ENCODE measurements around the gene TTLL10.

GRCh38 chr1:1243266-1243660, 69.6 kb downstream of the TTLL10 start:
- TF ChIP-seq, protein P1, sequence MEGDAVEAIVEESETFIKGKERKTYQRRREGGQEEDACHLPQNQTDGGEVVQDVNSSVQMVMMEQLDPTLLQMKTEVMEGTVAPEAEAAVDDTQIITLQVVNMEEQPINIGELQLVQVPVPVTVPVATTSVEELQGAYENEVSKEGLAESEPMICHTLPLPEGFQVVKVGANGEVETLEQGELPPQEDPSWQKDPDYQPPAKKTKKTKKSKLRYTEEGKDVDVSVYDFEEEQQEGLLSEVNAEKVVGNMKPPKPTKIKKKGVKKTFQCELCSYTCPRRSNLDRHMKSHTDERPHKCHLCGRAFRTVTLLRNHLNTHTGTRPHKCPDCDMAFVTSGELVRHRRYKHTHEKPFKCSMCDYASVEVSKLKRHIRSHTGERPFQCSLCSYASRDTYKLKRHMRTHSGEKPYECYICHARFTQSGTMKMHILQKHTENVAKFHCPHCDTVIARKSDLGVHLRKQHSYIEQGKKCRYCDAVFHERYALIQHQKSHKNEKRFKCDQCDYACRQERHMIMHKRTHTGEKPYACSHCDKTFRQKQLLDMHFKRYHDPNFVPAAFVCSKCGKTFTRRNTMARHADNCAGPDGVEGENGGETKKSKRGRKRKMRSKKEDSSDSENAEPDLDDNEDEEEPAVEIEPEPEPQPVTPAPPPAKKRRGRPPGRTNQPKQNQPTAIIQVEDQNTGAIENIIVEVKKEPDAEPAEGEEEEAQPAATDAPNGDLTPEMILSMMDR (IDR thresholded peaks at IDR 0.05), result no peak
- no peak for TF ChIP-seq POLR2A (IDR thresholded peaks at IDR 0.05)

Measured in tibial nerve (tissue), 3 donors.